Thoracic aorta endothelial cell (primary cell): ENCODE measurements around the gene COPZ1. TPM values are rescaled to one million over a fixed set of nuclear protein-coding genes. Genes with fewer than 3 reads are reported as not detected.

Experiments used
- small RNA-seq: library from RNA; depleted of rRNA; stranded (forward); fragments of <200 nt; gene quantifications from one replicate; pipeline ENCODE3, GENCODE V24; 2012
- total RNA-seq: library from RNA; depleted of rRNA; stranded (reverse); fragments of >200 nt; gene quantifications from 2 replicates; pipeline ENCODE4 v1.2.3, GENCODE V29; 2012

The COPZ1 gene, protein sequence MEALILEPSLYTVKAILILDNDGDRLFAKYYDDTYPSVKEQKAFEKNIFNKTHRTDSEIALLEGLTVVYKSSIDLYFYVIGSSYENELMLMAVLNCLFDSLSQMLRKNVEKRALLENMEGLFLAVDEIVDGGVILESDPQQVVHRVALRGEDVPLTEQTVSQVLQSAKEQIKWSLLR
- 122 and 126 TPM in 2 replicates for total RNA-seq

GRCh38 chr12:54324617-54325441, at the start of gene COPZ1:
TSS of gene COPZ1 (plus strand) at chr12:54325131. CDS start at chr12:54325164, 33 bp downstream.

GRCh38 chr12:54279632-54280467, 45.1 kb upstream of the COPZ1 start, which contains the start of gene CBX5:
TSS of gene CBX5 (minus strand) at chr12:54280122. CDS start at chr12:54257650, 22,472 bp downstream.

GRCh38 chr12:54280468-54281260, 44.3 kb upstream of the COPZ1 start, which contains the start of gene HNRNPA1:
TSS of gene HNRNPA1 (plus strand) at chr12:54280726. CDS start at chr12:54280808, 82 bp downstream.

DNA sequence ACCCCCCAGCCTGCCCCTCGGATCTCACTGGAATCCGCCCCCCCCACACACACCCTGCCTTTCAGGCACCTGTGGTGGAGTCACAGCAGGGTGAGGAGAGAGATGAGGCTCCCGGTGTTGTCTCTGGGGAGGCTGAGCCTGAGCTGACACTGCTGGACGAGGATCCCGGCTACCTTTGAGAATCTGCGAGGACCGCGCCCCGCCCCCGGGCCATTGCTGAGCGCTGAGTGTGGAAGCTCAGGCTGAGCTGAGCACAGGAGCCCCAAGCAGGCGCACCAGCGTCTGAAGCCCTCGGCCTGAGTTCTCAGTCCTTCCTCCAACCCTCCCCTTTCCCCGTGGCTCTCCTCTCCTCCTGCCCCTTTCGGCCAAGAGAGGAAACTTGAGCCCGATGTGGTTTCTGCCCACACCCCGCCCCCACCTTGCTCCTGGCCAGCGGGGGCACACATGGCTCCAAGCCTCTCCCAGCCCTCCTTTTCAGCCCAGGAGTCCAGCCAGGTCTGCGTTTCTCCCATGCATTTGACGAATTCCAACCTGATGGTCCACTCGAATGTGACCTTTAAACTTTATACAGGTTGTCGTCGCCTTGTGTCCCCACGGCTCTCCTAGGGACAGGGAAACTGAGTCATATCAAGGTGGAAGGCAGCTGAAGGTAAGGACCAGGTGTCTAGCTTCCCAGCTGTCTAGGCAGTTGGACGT, 24.1 kb upstream of the COPZ1 start, which contains the start of gene NFE2:
NFE2 (minus strand) TSS at position 284 of the 696 bp plus-strand sequence. CDS start 5,767 bp downstream, outside the sequence.

GRCh38 chr12:54364413-54364812, 39.5 kb downstream of the COPZ1 start, which contains the start of gene GPR84:
TSS of gene GPR84 (minus strand) at chr12:54364486. CDS start at chr12:54363851, 635 bp downstream.

GRCh38 chr12:54384591-54385041, 59.7 kb downstream of the COPZ1 start, which contains the start of gene ZNF385A:
TSS of gene ZNF385A (minus strand) at chr12:54384733. CDS start at chr12:54384514, 219 bp downstream.

Small RNAs within 50 kb of the gene (small RNA-seq; reads per million reads assigned to genes)
- 249 reads per million, percentile 99 among the genes with 10 or more reads in this experiment for gene MIR148B
- gene RN7SL744P = not detected
- gene RNU6-950P = not detected

Other genes starting within 250 kb of the COPZ1 start
- 15.6 and 18.6 TPM in 2 replicates for gene SMUG1, start 136.1 kb upstream of the COPZ1 start, total RNA-seq
- gene CBX5, start 45.0 kb upstream of the COPZ1 start, total RNA-seq = 84.3 and 117 TPM in 2 replicates
- 668 and 728 TPM in 2 replicates for gene HNRNPA1, start 44.4 kb upstream of the COPZ1 start, total RNA-seq
- not detected in 2 replicates for gene NFE2, start 24.1 kb upstream of the COPZ1 start, total RNA-seq
- not detected in 2 replicates for gene GPR84, start 39.4 kb downstream of the COPZ1 start, total RNA-seq
- 1.9 and 2.3 TPM in 2 replicates for gene ZNF385A, start 59.6 kb downstream of the COPZ1 start, total RNA-seq
- 876 and 1,083 TPM in 2 replicates for gene ITGA5, start 94.1 kb downstream of the COPZ1 start, total RNA-seq
- gene GTSF1, start 148.5 kb downstream of the COPZ1 start, total RNA-seq = not detected in 2 replicates
- gene NCKAP1L, start 172.6 kb downstream of the COPZ1 start, total RNA-seq = 0.53 and 0.57 TPM in 2 replicates
- gene PDE1B, start 224.5 kb downstream of the COPZ1 start, total RNA-seq = 0.07 TPM in 1 of 2 replicates, not detected in the other